ENCODE results near the gene TENM3. TPM values are rescaled to one million over a fixed set of nuclear protein-coding genes. Genes with fewer than 3 reads are reported as not detected.
A peak's percentile ranks its signal among the peaks of the same experiment; 100 is the strongest.

The TENM3 gene
- total and polyA plus RNA-seq, 2 donors from 2014 or later: 0.58 to 6.8 TPM

DNA sequence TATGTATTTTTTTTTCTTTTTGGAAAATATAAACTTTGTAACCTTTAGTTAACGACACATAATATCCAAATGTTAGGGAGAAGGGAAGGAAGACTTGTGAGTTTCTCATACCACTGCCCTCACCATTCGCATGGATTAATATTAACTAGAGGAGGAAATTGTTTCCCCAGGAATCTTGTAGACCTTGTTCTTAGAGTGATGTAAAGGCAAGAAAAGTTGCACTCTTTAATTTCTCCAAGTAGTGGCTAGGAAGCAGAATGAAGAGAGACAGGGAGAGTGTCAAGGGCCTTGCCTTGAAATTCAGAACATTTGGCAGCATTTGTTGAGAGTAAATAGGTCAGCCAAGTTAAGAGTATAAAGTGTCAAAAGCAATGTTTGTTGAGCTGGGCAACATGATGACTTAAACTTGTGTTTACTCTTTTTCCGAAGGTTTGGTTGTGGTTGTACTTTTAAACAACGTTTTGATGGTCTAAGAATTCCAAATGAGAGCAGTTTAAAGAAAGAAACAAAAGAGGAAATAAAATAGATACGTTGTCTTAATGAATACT, 105.7 kb downstream of the TENM3 start:
- no peak overlapping the region for H3K9ac ChIP-seq (ENCODE audit: low read length in 3 of 3)
- FAIRE-seq: no peak
- intact Hi-C loops (cut with DNase I): no loop called here

GRCh38 chr4:182350041-182350440, 106.8 kb downstream of the TENM3 start:
- H3K9me3 ChIP-seq (ENCODE audit: control insufficient read depth in 2 of 3, insufficient read depth in 1 of 3, low read length in 3 of 3): no peaks in the 10 kb centered on the region
- no peak for TF ChIP-seq CTCF (IDR thresholded peaks at IDR 0.05; ENCODE audit: borderline replicate concordance, extremely low read depth, insufficient read depth)
- H3K4me3 ChIP-seq (ENCODE audit: low read length in 3 of 3): no peak overlapping the region
- peaks cover 0 to 3% (median 0%) of the 10 kb centered on the region in 3 donors for H3K4me1 ChIP-seq (ENCODE audit: control insufficient read depth in 2 of 3, insufficient read depth in 2 of 3, low read depth in 1 of 3, low read length in 3 of 3)
- H3K9ac ChIP-seq (ENCODE audit: low read length in 3 of 3): no peak overlapping the region
- no peaks in the 10 kb centered on the region for H3K36me3 ChIP-seq (ENCODE audit: control insufficient read depth in 2 of 3, insufficient read depth in 3 of 3, low read length in 3 of 3)
- peak in 2 of 5 donors; percentile 65 to 67 for DNase-seq
- intact Hi-C loops (cut with DNase I): no loop called here
- no peaks in the 10 kb centered on the region for H3K27me3 ChIP-seq (ENCODE audit: control insufficient read depth, insufficient read depth, low read length)
- H3K27ac ChIP-seq (ENCODE audit: low read depth in 2 of 2, low read length in 2 of 2): no peak overlapping the region
- no peak for FAIRE-seq

More for the DNA sequence above, 105.7 kb downstream of the TENM3 start:
- Histone ChIP-seq H3K27ac (ENCODE audit: low read depth in 2 of 2, low read length in 2 of 2) (no peak overlapping the region), H3K27me3 (ENCODE audit: control insufficient read depth, insufficient read depth, low read length) (no peaks in the 10 kb centered on the region), H3K4me1 (ENCODE audit: control insufficient read depth in 2 of 3, insufficient read depth in 2 of 3, low read depth in 1 of 3, low read length in 3 of 3) (peaks cover 0 to 3% (median 0%) of the 10 kb centered on the region in 3 donors), H3K9me3 (ENCODE audit: control insufficient read depth in 2 of 3, insufficient read depth in 1 of 3, low read length in 3 of 3) (no peaks in the 10 kb centered on the region), H3K4me3 (ENCODE audit: low read length in 3 of 3) (no peak overlapping the region), H3K36me3 (ENCODE audit: control insufficient read depth in 2 of 3, insufficient read depth in 3 of 3, low read length in 3 of 3) (no peaks in the 10 kb centered on the region)
- DNase-seq: peak in 2 of 5 donors; percentile 53 to 55
- TF ChIP-seq CTCF (IDR thresholded peaks at IDR 0.05; ENCODE audit: borderline replicate concordance, extremely low read depth, insufficient read depth): no peak

DNA sequence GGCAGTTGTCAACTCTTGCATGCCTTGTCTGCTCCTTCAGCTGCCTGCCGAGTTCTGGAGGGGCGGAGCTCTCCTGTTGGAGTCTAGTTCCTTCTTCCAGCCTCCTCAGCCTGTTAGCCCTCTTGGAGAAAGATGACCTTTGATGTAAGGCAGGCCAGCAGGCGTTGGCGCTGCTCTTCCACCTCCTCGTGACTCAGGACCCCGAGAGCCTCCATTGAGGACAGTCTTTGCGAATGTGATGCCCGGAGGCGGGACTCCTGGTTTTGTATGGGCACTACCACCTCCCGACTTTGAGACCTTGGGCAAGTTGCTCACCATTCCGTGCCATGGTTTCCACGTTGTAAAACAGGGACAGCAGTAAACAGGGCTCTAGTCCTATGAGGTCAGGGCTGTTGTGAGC, 108.3 kb downstream of the TENM3 start:
- Histone ChIP-seq H3K27me3 (ENCODE audit: control insufficient read depth, insufficient read depth, low read length) (no peaks in the 10 kb centered on the region), H3K9me3 (ENCODE audit: control insufficient read depth in 2 of 3, insufficient read depth in 1 of 3, low read length in 3 of 3) (no peaks in the 10 kb centered on the region), H3K4me3 (ENCODE audit: low read length in 3 of 3) (no peak overlapping the region), H3K36me3 (ENCODE audit: control insufficient read depth in 2 of 3, insufficient read depth in 3 of 3, low read length in 3 of 3) (no peaks in the 10 kb centered on the region), H3K4me1 (ENCODE audit: control insufficient read depth in 2 of 3, insufficient read depth in 2 of 3, low read depth in 1 of 3, low read length in 3 of 3) (peaks cover 0 to 3% (median 0%) of the 10 kb centered on the region in 3 donors), H3K9ac (ENCODE audit: low read length in 3 of 3) (no peak overlapping the region), H3K27ac (ENCODE audit: low read depth in 2 of 2, low read length in 2 of 2) (no peak overlapping the region)
- intact Hi-C loops (cut with DNase I): no loop called here
- no peak for TF ChIP-seq CTCF (IDR thresholded peaks at IDR 0.05; ENCODE audit: borderline replicate concordance, extremely low read depth, insufficient read depth)
- DNase-seq: no peak
- FAIRE-seq: no peak

- DNase-seq (no peak), FAIRE-seq (no peak)
- H3K27ac ChIP-seq (ENCODE audit: low read depth in 2 of 2, low read length in 2 of 2): no peak overlapping the region
- no peak overlapping the region for H3K4me3 ChIP-seq (ENCODE audit: low read length in 3 of 3)
- H3K27me3 ChIP-seq (ENCODE audit: control insufficient read depth, insufficient read depth, low read length): no peaks in the 10 kb centered on the region
- H3K9ac ChIP-seq (ENCODE audit: low read length in 3 of 3): no peak overlapping the region
- TF ChIP-seq CTCF (IDR thresholded peaks at IDR 0.05; ENCODE audit: borderline replicate concordance, extremely low read depth, insufficient read depth): no peak
- H3K4me1 ChIP-seq (ENCODE audit: control insufficient read depth in 2 of 3, insufficient read depth in 2 of 3, low read depth in 1 of 3, low read length in 3 of 3): peaks cover 0 to under 1% (median 0%) of the 10 kb centered on the region in 3 donors
- no peaks in the 10 kb centered on the region for H3K36me3 ChIP-seq (ENCODE audit: control insufficient read depth in 2 of 3, insufficient read depth in 3 of 3, low read length in 3 of 3)
- intact Hi-C loops (cut with DNase I): no loop called here
- H3K9me3 ChIP-seq (ENCODE audit: control insufficient read depth in 2 of 3, insufficient read depth in 1 of 3, low read length in 3 of 3): no peaks in the 10 kb centered on the region
Measured at GRCh38 chr4:182354106-182354505, 110.9 kb downstream of the TENM3 start.
